GM11168 (cell line): Measurements from ENCODE around the gene TBCE.

Experiments
- in situ Hi-C: fragments of 300-500 bp; cut with MboI; formaldehyde crosslinking; loops from one replicate; pipeline ENCODE4 v1.12.0; 2022; ENCODE audit warnings: low sequenced_read_pairs; ENCODE audit not compliant: unreplicated experiment

TBCE gene

GRCh38 chr1:235495551-235495950, 128.3 kb downstream of the TBCE start:
- in situ Hi-C loops = no loop called here

- in situ Hi-C loops = no loop called here
Observed at GRCh38 chr1:235500971-235501540, 133.8 kb downstream of the TBCE start.
